Right lobe of liver (tissue), 6 donors: ENCODE data around the gene ANKK1. TPM values are rescaled to one million over a fixed set of nuclear protein-coding genes. Genes with fewer than 3 reads are reported as not detected.

Source experiments
- ATAC-seq, 4 donors: fragments of 200-7000 bp; cut with Tn5 transposase; one replicate each; pipeline ENCODE4 v1.9.1; 2020; ENCODE audit warnings: mild to moderate bottlenecking in 4 of 4, moderate library complexity in 4 of 4
- DNase-seq, 3 donors: peaks; one replicate each; pipeline ENCODE4 v3.0.0-alpha.2; 2020
- H3K27ac ChIP-seq, 3 donors: fragments of 200-600 bp; one replicate each; pipeline ENCODE4 v1.8.0; 2022
- H3K27me3 ChIP-seq, 2 donors: fragments of 200-600 bp; one replicate each; pipeline ENCODE4 v1.8.0; 2022
- H3K36me3 ChIP-seq, 4 donors: fragments of 200-600 bp; sonication (generic) in 1 of 4; one replicate each; pipeline versions ENCODE4 v1.5.1 to v1.8.0; 2017 to 2022; ENCODE audit warnings: control low read depth in 1 of 4
- H3K4me1 ChIP-seq, 4 donors: fragments of 200-600 bp; sonication (generic) in 1 of 4; one replicate each; pipeline versions ENCODE4 v1.5.1 to v1.8.0; 2017 to 2022; ENCODE audit warnings: control low read depth in 1 of 4
- H3K4me3 ChIP-seq, 3 donors: fragments of 200-600 bp; one replicate each; pipeline ENCODE4 v1.8.0; 2022
- H3K9me3 ChIP-seq, 4 donors: fragments of 200-600 bp; sonication (generic) in 1 of 4; one replicate each; pipeline versions ENCODE4 v1.5.1 to v1.8.0; 2017 to 2022; ENCODE audit warnings: control low read depth in 1 of 4
- POLR2A ChIP-seq: fragments of 450-650 bp; IDR thresholded peaks from one replicate; pipeline ENCODE4 v1.6.1; 2017; ENCODE audit warnings: antibody characterized with exemption, mild to moderate bottlenecking
- WGBS: methylation state at CpG from one replicate; pipeline ENCODE4 v1.1.6; 2018; ENCODE audit warnings: low coverage, low lambda C conversion rate; ENCODE audit not compliant: insufficient coverage; ENCODE audit errors: missing lambda C conversion rate; 5-methylcytosine and 5-hydroxymethylcytosine counted together
- intact Hi-C, 2 donors: fragments of 100-400 bp; cut with DNase I; formaldehyde crosslinking; loops; one replicate each; pipeline versions ENCODE4 v1.11.2 to v1.14.1; 2022
- total RNA-seq, 6 experiments: library from RNA; depleted of rRNA in 2 of 6; stranded (reverse); fragments of >200 nt in 2 of 6; fragmentation: NEBNext Ultra II Directional in 3 of 6; extraction: Animal tissue kit (Norgen Biotek cat#: 25700) in 3 of 6; gene quantifications; one replicate each; pipeline versions ENCODE4 v1.1.0 to v1.2.4, GENCODE V29; 2016 to 2023
- TF ChIP-seq, protein P1 (sequence below), 4 donors: fragments of 200-600 bp in 3 of 4; fragments of 450-650 bp in 1 of 4; IDR thresholded peaks; one replicate each; pipeline versions ENCODE4 v1.5.1 to v1.8.0; 2016 to 2022; ENCODE audit warnings: antibody characterized with exemption in 4 of 4, mild to moderate bottlenecking in 2 of 4
- donor health status: DM: no; HTN: yes; CAD: no.
- donor health status: DM: no; HTN: no; CAD: no.
- donor health status: DM: no; HTN: no; CAD: no.
- donor health status: DM: no; HTN: yes; CAD: no.
- donor health status: DM: no; HTN: yes; CAD: no.

The ANKK1 gene
- total RNA-seq, 6 experiments from 2014 or later, result 0.12 to 0.15 TPM; not detected in 4

DNA sequence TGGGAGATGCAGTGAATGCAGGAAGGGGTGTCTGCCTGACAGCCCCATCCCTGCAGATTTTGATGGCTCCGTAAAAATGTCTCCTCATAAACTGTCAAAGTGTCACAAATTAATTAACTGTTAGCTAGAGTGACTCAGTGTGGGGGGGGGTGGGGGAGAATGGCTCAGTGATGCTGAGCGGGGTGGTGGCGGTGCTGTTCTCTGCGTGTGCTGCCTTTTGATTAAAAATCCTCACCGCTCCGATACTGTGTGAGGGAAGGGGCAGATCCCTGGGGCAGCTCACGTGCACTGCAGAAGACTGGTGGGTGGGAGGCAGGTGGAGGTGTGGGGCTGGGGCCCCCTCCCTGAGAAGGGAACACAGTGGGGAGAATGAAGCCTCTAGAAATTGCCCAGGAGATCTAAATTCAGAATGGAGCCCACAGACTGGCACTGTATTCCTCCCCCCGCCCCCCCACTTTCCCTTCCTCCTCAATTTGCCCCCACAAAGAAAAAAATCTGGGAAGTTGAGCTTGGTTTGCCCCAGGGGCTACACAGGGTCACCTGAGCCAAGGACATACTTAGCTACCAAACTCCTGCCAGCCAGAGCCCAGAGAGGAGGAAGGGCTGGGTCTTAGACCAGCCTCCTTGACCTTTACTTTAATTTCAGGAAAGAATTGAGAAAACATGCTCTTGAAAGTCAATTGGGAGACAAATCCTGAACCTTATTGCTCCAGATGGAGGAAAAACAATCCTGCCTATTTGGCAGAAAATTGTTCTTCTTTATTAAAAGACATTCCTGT lies 47.8 kb downstream of the ANKK1 start:
- intact Hi-C loops, result no loop called here
- 75% methylated on average over 4 of the region's 8 CpGs for WGBS
- no peak for TF ChIP-seq POLR2A
- TF ChIP-seq, protein P1, sequence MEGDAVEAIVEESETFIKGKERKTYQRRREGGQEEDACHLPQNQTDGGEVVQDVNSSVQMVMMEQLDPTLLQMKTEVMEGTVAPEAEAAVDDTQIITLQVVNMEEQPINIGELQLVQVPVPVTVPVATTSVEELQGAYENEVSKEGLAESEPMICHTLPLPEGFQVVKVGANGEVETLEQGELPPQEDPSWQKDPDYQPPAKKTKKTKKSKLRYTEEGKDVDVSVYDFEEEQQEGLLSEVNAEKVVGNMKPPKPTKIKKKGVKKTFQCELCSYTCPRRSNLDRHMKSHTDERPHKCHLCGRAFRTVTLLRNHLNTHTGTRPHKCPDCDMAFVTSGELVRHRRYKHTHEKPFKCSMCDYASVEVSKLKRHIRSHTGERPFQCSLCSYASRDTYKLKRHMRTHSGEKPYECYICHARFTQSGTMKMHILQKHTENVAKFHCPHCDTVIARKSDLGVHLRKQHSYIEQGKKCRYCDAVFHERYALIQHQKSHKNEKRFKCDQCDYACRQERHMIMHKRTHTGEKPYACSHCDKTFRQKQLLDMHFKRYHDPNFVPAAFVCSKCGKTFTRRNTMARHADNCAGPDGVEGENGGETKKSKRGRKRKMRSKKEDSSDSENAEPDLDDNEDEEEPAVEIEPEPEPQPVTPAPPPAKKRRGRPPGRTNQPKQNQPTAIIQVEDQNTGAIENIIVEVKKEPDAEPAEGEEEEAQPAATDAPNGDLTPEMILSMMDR (IDR thresholded peaks at IDR 0.05), result no peak

GRCh38 chr11:113436672-113437252 lies 49.2 kb downstream of the ANKK1 start:
- Histone ChIP-seq H3K27me3 (no peaks in the 10 kb centered on the region), H3K4me3 (no peak overlapping the region), H3K9me3 (no peaks in the 10 kb centered on the region), H3K27ac (no peak overlapping the region), H3K4me1 (no peaks in the 10 kb centered on the region), H3K36me3 (no peaks in the 10 kb centered on the region)
- DNase-seq (no peak), ATAC-seq (no peak)
- intact Hi-C loops, result no loop called here
- TF ChIP-seq, protein P1 (IDR thresholded peaks at IDR 0.05), result no peak
- no peak for TF ChIP-seq POLR2A
- 55% methylated on average over 6 of the region's 6 CpGs for WGBS

More for the DNA sequence above, 47.8 kb downstream of the ANKK1 start:
- Histone ChIP-seq H3K27ac (no peak overlapping the region), H3K27me3 (no peaks in the 10 kb centered on the region), H3K4me3 (no peak overlapping the region), H3K4me1 (no peaks in the 10 kb centered on the region), H3K36me3 (no peaks in the 10 kb centered on the region), H3K9me3 (no peaks in the 10 kb centered on the region)
- no peak for ATAC-seq
- DNase-seq, result no peak

DNA sequence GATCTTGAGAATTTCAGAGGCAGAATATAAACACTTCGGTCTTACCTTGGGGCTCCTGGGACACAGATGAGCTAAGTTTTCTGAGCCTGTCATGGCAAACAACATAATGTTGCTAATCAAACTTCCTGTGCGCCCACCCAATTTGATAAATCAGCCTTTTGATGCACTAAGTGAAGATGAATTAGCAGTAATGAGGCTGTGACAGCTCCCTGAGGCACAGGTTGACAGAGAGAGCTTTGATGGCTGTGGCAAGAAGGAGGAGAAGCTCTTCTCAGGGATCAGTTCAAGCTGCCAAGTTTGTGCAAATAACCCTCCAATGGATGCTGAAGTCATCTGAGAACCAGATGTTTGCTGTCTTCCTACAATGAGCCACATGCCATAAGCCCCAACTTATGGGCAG lies 53.2 kb downstream of the ANKK1 start:
- ATAC-seq (no peak), DNase-seq (no peak)
- Histone ChIP-seq H3K4me3 (no peak overlapping the region), H3K9me3 (no peaks in the 10 kb centered on the region), H3K27ac (no peak overlapping the region), H3K4me1 (no peaks in the 10 kb centered on the region), H3K27me3 (no peaks in the 10 kb centered on the region), H3K36me3 (no peaks in the 10 kb centered on the region)
- WGBS, result 73% methylated on average over 2 of the region's 2 CpGs
- TF ChIP-seq, protein P1 (IDR thresholded peaks at IDR 0.05), result no peak
- no peak for TF ChIP-seq POLR2A
- intact Hi-C loops, result no loop called here

DNA sequence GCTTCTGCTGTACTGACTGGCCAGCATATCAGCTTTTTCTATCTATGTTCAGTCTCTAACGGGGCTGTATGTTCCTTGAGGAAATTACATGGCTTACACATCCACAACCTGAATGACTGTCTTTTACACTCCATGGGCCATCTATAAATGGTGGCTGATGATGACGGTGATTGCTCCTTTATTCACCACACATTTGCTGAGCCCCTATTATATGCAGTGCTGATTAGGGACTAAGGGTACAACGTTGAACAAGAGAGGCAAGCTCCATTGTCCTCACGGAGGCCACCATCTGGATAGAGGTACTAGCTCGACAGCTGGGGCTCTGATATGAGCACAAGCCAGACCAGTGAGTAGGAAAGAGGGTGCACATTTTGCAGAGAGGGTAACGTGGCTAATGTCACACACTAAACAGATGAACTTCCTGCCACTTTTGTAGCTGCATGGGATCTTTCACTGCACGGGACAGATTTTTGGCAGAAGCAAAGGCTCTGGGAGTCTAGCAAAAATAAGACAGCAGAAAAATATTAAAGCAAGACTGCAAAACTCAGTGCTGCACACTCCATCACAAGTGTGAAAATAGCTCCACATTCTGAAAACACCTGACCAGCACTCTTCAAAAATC lies 57.0 kb downstream of the ANKK1 start:
- no peaks in the 10 kb centered on the region for H3K9me3 ChIP-seq
- no peak overlapping the region for H3K27ac ChIP-seq
- ATAC-seq (no peak), DNase-seq (no peak)
- 36% methylated on average over 7 of the region's 7 CpGs for WGBS
- no peaks in the 10 kb centered on the region for H3K27me3 ChIP-seq
- no peak overlapping the region for H3K4me3 ChIP-seq
- intact Hi-C loops, result no loop called here
- H3K4me1 ChIP-seq, result no peaks in the 10 kb centered on the region
- TF ChIP-seq, protein P1 (IDR thresholded peaks at IDR 0.05), result no peak
- TF ChIP-seq POLR2A, result no peak
- H3K36me3 ChIP-seq, result no peaks in the 10 kb centered on the region
